GM12878 (cell line): ENCODE data around the gene C17orf114.

Source experiments
- ATAC-seq: fragments of 200-7000 bp; cut with Tn5 transposase; 3 replicates; pipeline ENCODE4 v1.9.1; 2020; ENCODE audit warnings: mild to moderate bottlenecking, moderate library complexity
- BruUV-seq: library from RNA; stranded (reverse); fragments of 400-500 nt; replicated peaks from 2 replicates; lab custom pipeline; 2021; lab: Mats Ljungman, UMichigan
- CTCF ChIA-PET: fragments of 300-600 bp; sonication (Branson Sonifier 250); formaldehyde crosslinking; extraction: SDS; loops from one replicate; lab custom pipeline; 2021; ENCODE audit warnings: inconsistent platforms; lab: Yijun Ruan, JAX
- POLR2A ChIA-PET: fragments of 350-600 bp; formaldehyde crosslinking; extraction: SDS; loops from one replicate; lab custom pipeline; 2021; ENCODE audit warnings: inconsistent platforms; lab: Charles Lee
- RAD21 ChIA-PET: fragments of 300-600 bp; sonication (Branson Sonifier 250); formaldehyde crosslinking; loops from one replicate; lab custom pipeline; 2023; ENCODE audit warnings: antibody characterized with exemption; ENCODE audit not compliant: unreplicated experiment; lab: Charles Lee
- SMC1A ChIA-PET: fragments of 300-600 bp; sonication (Branson Sonifier 250); formaldehyde crosslinking; loops from one replicate; lab custom pipeline; 2023; ENCODE audit not compliant: unreplicated experiment, uncharacterized antibody; lab: Charles Lee
- DNase-seq: peaks from one replicate; pipeline ENCODE4 v3.0.0-alpha.2; 2011; ENCODE audit warnings: low read depth, low spot score
- FAIRE-seq: peaks from 3 replicates; lab custom pipeline; 2011; peaks lifted over from hg19 to GRCh38; lab: Jason Lieb, UNC
- H2AFZ ChIP-seq: 2 replicates; pipeline ENCODE4 v1.6.0; 2011; ENCODE audit warnings: low read depth, low read length, control low read depth; ENCODE audit not compliant: control insufficient read depth
- H3K27ac ChIP-seq: 2 replicates; pipeline ENCODE4 v1.5.1; 2011; ENCODE audit warnings: control low read depth; ENCODE audit not compliant: control insufficient read depth, insufficient read depth
- H3K27me3 ChIP-seq, 2 experiments: replicated peaks in 1 of 2; 2 replicates each; pipeline versions ENCODE4 v1.6.0 to v1.6.1; 2011; ENCODE audit warnings: low read length in 1 of 2; ENCODE audit not compliant: control insufficient read depth in 2 of 2, insufficient read depth in 2 of 2
- H3K36me3 ChIP-seq, 2 experiments: 2 replicates each; pipeline ENCODE4 v1.5.1; 2011; ENCODE audit warnings: low read length in 1 of 2; ENCODE audit not compliant: control insufficient read depth in 2 of 2, insufficient read depth in 2 of 2
- H3K4me1 ChIP-seq: 2 replicates; pipeline ENCODE4 v1.6.1; 2011; ENCODE audit warnings: mild to moderate bottlenecking, low read length, moderate library complexity, mixed read lengths; ENCODE audit not compliant: control insufficient read depth, insufficient read depth
- H3K4me2 ChIP-seq: 2 replicates; pipeline ENCODE4 v1.6.0; 2011; ENCODE audit warnings: control low read depth; ENCODE audit not compliant: control insufficient read depth, insufficient read depth
- H3K4me3 ChIP-seq: fragments of 200-600 bp; sonication (generic); 2 replicates; pipeline ENCODE4 v1.5.1; 2016
- H3K79me2 ChIP-seq: 2 replicates; pipeline ENCODE4 v1.6.0; 2011; ENCODE audit warnings: low read length; ENCODE audit not compliant: control insufficient read depth, insufficient read depth
- H3K9ac ChIP-seq: 2 replicates; pipeline ENCODE4 v1.8.0; 2011; ENCODE audit warnings: low read length, control low read depth, mixed read lengths; ENCODE audit not compliant: control insufficient read depth, insufficient read depth
- H3K9me3 ChIP-seq: replicated peaks from 3 replicates; pipeline ENCODE4 v1.5.1; 2011; ENCODE audit warnings: mild to moderate bottlenecking, low read length; ENCODE audit not compliant: control insufficient read depth, insufficient read depth
- H4K20me1 ChIP-seq: 2 replicates; pipeline ENCODE4 v1.6.0; 2011; ENCODE audit not compliant: control insufficient read depth, insufficient read depth
- BMI1 ChIP-seq: fragments of 450-650 bp; IDR thresholded peaks from 2 replicates; pipeline ENCODE4 v1.6.1; 2016; ENCODE audit warnings: mild to moderate bottlenecking, moderate library complexity, borderline replicate concordance
- CBFB ChIP-seq: IDR thresholded peaks from 2 replicates; pipeline ENCODE4 v1.6.1; 2016; ENCODE audit warnings: antibody characterized with exemption, low read depth
- CREM ChIP-seq: IDR thresholded peaks from 2 replicates; pipeline ENCODE4 v1.6.1; 2014; ENCODE audit warnings: antibody characterized with exemption, low read depth
- DPF2 ChIP-seq: fragments of 450-650 bp; IDR thresholded peaks from 2 replicates; pipeline ENCODE4 v1.6.1; 2017; ENCODE audit warnings: mild to moderate bottlenecking
- EGR1 ChIP-seq, 2 experiments: IDR thresholded peaks; 1 replicate in 1 of 2; 2 replicates in 1 of 2; pipeline ENCODE4 v1.6.1; 2011 to 2012; ENCODE audit warnings: low read depth in 2 of 2, low read length in 2 of 2, borderline replicate concordance in 1 of 2, mild to moderate bottlenecking in 1 of 2, moderate library complexity in 1 of 2
- IKZF2 ChIP-seq, 2 experiments: fragments of 450-650 bp; IDR thresholded peaks; 2 replicates each; pipeline ENCODE4 v1.6.1; 2017; ENCODE audit warnings: mild to moderate bottlenecking in 2 of 2, moderate library complexity in 2 of 2
- JUNB ChIP-seq: IDR thresholded peaks from 2 replicates; pipeline ENCODE4 v1.6.1; 2016; ENCODE audit warnings: antibody characterized with exemption, mild to moderate bottlenecking
- MTA2 ChIP-seq: fragments of 450-650 bp; IDR thresholded peaks from 2 replicates; pipeline ENCODE4 v1.6.1; 2016; ENCODE audit warnings: low read depth, mild to moderate bottlenecking, moderate library complexity
- NBN ChIP-seq: fragments of 450-650 bp; IDR thresholded peaks from 2 replicates; pipeline ENCODE4 v1.6.1; 2016
- NFXL1 ChIP-seq: fragments of 450-650 bp; IDR thresholded peaks from 2 replicates; pipeline ENCODE4 v1.6.1; 2017; ENCODE audit warnings: antibody characterized with exemption, mild to moderate bottlenecking, borderline replicate concordance
- NFYA ChIP-seq: IDR thresholded peaks from 2 replicates; pipeline ENCODE4 v1.6.1; 2011; ENCODE audit warnings: low read depth, mild to moderate bottlenecking, low read length, improper control_type of control experiment, borderline replicate concordance
- NR2C2 ChIP-seq: IDR thresholded peaks from 2 replicates; pipeline ENCODE4 v1.6.1; 2011; ENCODE audit warnings: borderline replicate concordance, low read depth; ENCODE audit not compliant: control insufficient read depth, insufficient read length
- POLR2AphosphoS5 ChIP-seq: IDR thresholded peaks from 2 replicates; pipeline ENCODE4 v1.6.1; 2011; ENCODE audit warnings: mild to moderate bottlenecking, low read length, inconsistent platforms
- SIX5 ChIP-seq: IDR thresholded peaks from 2 replicates; pipeline ENCODE4 v1.6.1; 2011; ENCODE audit warnings: mild to moderate bottlenecking, low read depth, low read length, moderate library complexity; ENCODE audit not compliant: severe bottlenecking
- SP1 ChIP-seq: IDR thresholded peaks from one replicate; pipeline ENCODE4 v1.6.1; 2011; ENCODE audit warnings: low read depth, low read length
- ZBTB33 ChIP-seq: fragments of 450-650 bp; IDR thresholded peaks from 2 replicates; pipeline ENCODE4 v1.6.1; 2017; ENCODE audit warnings: mild to moderate bottlenecking
- ZNF24 ChIP-seq: fragments of 450-650 bp; IDR thresholded peaks from 2 replicates; pipeline ENCODE4 v1.6.1; 2017; ENCODE audit warnings: antibody characterized with exemption, mild to moderate bottlenecking
- WGBS: methylation state at CpG from one replicate; pipeline ENCODE4 v1.1.6; 2016; ENCODE audit warnings: low lambda C conversion rate; ENCODE audit not compliant: insufficient replicate concordance, insufficient coverage; ENCODE audit errors: missing lambda C conversion rate; 5-methylcytosine and 5-hydroxymethylcytosine counted together
- in situ Hi-C: fragments of 300-500 bp; cut with MboI; formaldehyde crosslinking; loops from 9 replicates; pipeline ENCODE4 v1.14.3; 2018; ENCODE audit warnings: mixed read lengths
- intact Hi-C: fragments of 100-400 bp; cut with micrococcal nuclease; formaldehyde crosslinking; loops from one replicate; pipeline ENCODE4 v1.14.2; 2022; ENCODE audit not compliant: unreplicated experiment

The C17orf114 gene

GRCh38 chr17:4836221-4836620, 34.1 kb upstream of the C17orf114 start:
- BruUV-seq = no TSS peak
- ChIA-PET CTCF (interaction anchor here (1.0 kb wide), 1 partner anchor 46 kb away, joined by 3 read pairs; no protein-coding TSS in a partner anchor), POLR2A (interaction anchor here (1.3 to 1.6 kb wide), 2 partner anchors 24 to 29 kb away, joined by 3 to 4 read pairs; partner anchors contain the start of gene PLD2), SMC1A (no interaction called here), RAD21 (interaction anchor here (2.0 kb wide), 1 partner anchor 46 kb away, joined by 7 read pairs; no protein-coding TSS in a partner anchor)
- in situ Hi-C loops = no loop called here
- WGBS = 86% methylated on average over 4 of the region's 4 CpGs
- Histone ChIP-seq H3K27ac (peak overlapping the region; percentile 52; the same call in 1 of the 2 replicates), H3K4me1 (peaks cover 29% of the 10 kb centered on the region), H3K9me3 (no peaks in the 10 kb centered on the region), H3K36me3 (no peaks in the 10 kb centered on the region; a peak in 2 of 4 replicates), H4K20me1 (peaks cover 9% of the 10 kb centered on the region; the same call in 1 of the 2 replicates), H3K79me2 (peaks cover 41% of the 10 kb centered on the region), H3K4me3 (peak overlapping the region; percentile 82; the same call in 1 of the 2 replicates), H3K27me3 (no peaks in the 10 kb centered on the region), H3K9ac (peak overlapping the region; percentile 51), H2AFZ (no peak overlapping the region), H3K4me2 (peak overlapping the region; percentile 73)
- TF ChIP-seq BMI1 = no peak
- TF ChIP-seq NFXL1 = no peak
- no peak for TF ChIP-seq ZNF24
- no peak for TF ChIP-seq CBFB
- TF ChIP-seq SP1 = no peak
- TF ChIP-seq DPF2 = no peak
- TF ChIP-seq JUNB = no peak
- TF ChIP-seq SIX5 = no peak
- TF ChIP-seq NR2C2 = no peak
- TF ChIP-seq NFYA = no peak
- no peak for TF ChIP-seq ZBTB33
- no peak for TF ChIP-seq POLR2AphosphoS5
- TF ChIP-seq MTA2 = no peak
- no peak for TF ChIP-seq CREM
- no peak for TF ChIP-seq EGR1 (IDR thresholded peaks at IDR 0.05; ENCODE audit: borderline replicate concordance in 1 of 2, low read depth in 2 of 2, low read length in 2 of 2)
- TF ChIP-seq NBN = no peak
- TF ChIP-seq IKZF2 (IDR thresholded peaks at IDR 0.05) = no peak
- FAIRE-seq (no peak), DNase-seq (no peak), ATAC-seq (no peak)
- intact Hi-C loops = no loop called here
